Caco-2 (cell line): ENCODE data around the gene CRNKL1. TPM values are rescaled to one million over a fixed set of nuclear protein-coding genes. Genes with fewer than 3 reads are reported as not detected.
A peak's percentile ranks its signal among the peaks of the same experiment; 100 is the strongest.

Source experiments
- BruUV-seq: library from RNA; stranded (reverse); fragments of 400-500 nt; replicated peaks from 2 replicates; lab custom pipeline; 2021; lab: Mats Ljungman, UMichigan
- CTCF ChIA-PET: fragments of 300-600 bp; sonication (Branson Sonifier 250); formaldehyde crosslinking; loops from one replicate; lab custom pipeline; 2022; ENCODE audit warnings: antibody characterized with exemption; lab: Charles Lee
- POLR2A ChIA-PET: fragments of 300-600 bp; sonication (Branson Sonifier 250); formaldehyde crosslinking; loops from one replicate; lab custom pipeline; 2022; ENCODE audit warnings: antibody characterized with exemption; lab: Charles Lee
- DNase-seq, 2 experiments: peaks; one replicate each; pipeline versions ENCODE4 v3.0.0 to v3.0.0-alpha.2; 2020 to 2022
- H3K27me3 ChIP-seq: replicated peaks from 2 replicates; pipeline ENCODE4 v1.6.0; 2011; ENCODE audit warnings: low read length; ENCODE audit not compliant: control insufficient read depth, insufficient read depth
- H3K36me3 ChIP-seq: 2 replicates; pipeline ENCODE4 v1.5.1; 2011; ENCODE audit warnings: low read length; ENCODE audit not compliant: control insufficient read depth, insufficient read depth
- H3K4me1 ChIP-seq: fragments of 250-450 bp; sonication (Bioruptor Pico); 2 replicates; pipeline ENCODE4 v1.5.1; 2020; ENCODE audit warnings: mild to moderate bottlenecking
- H3K4me3 ChIP-seq: 2 replicates; pipeline ENCODE4 v1.5.1; 2011; ENCODE audit warnings: low read depth, mild to moderate bottlenecking, control low read depth, low read length
- H3K9me3 ChIP-seq: fragments of 250-450 bp; sonication (Bioruptor Pico); 2 replicates; pipeline ENCODE4 v1.5.1; 2020; ENCODE audit warnings: mild to moderate bottlenecking, moderate library complexity
- H3K27ac Mint-ChIP-seq: one replicate; pipeline ENCODE4 v1.8.0; 2022; ENCODE audit warnings: mixed read lengths; ENCODE audit not compliant: unreplicated experiment
- H3K27me3 Mint-ChIP-seq: one replicate; pipeline ENCODE4 v1.8.0; 2022; ENCODE audit warnings: mixed read lengths; ENCODE audit not compliant: insufficient read depth, unreplicated experiment
- H3K36me3 Mint-ChIP-seq: one replicate; pipeline ENCODE4 v1.8.0; 2022; ENCODE audit warnings: mild to moderate bottlenecking, mixed read lengths; ENCODE audit not compliant: insufficient read depth, unreplicated experiment
- H3K4me1 Mint-ChIP-seq: one replicate; pipeline ENCODE4 v1.8.0; 2022; ENCODE audit warnings: low read depth, mixed read lengths; ENCODE audit not compliant: unreplicated experiment
- H3K4me3 Mint-ChIP-seq: one replicate; pipeline ENCODE4 v1.8.0; 2022; ENCODE audit warnings: mild to moderate bottlenecking, moderate library complexity, mixed read lengths; ENCODE audit not compliant: unreplicated experiment
- H3K9me3 Mint-ChIP-seq: one replicate; pipeline ENCODE4 v1.8.0; 2022; ENCODE audit warnings: mixed read lengths; ENCODE audit not compliant: unreplicated experiment
- CTCF ChIP-seq, 2 experiments: fragments of 200-600 bp in 1 of 2; IDR thresholded peaks; 1 replicate in 1 of 2; 2 replicates in 1 of 2; pipeline versions ENCODE4 v1.5.1 to v1.8.0; 2011 to 2022; ENCODE audit warnings: antibody characterized with exemption in 1 of 2, control low read depth in 1 of 2, inconsistent platforms in 1 of 2, low read depth in 1 of 2, low read length in 1 of 2, mild to moderate bottlenecking in 1 of 2, moderate library complexity in 1 of 2; ENCODE audit not compliant: insufficient read depth in 1 of 2, severe bottlenecking in 1 of 2, unreplicated experiment in 1 of 2
- intact Hi-C: fragments of 100-400 bp; cut with micrococcal nuclease; formaldehyde crosslinking; loops from one replicate; pipeline ENCODE4 v1.10.0; 2022; ENCODE audit not compliant: unreplicated experiment
- total RNA-seq: library from RNA; stranded (reverse); gene quantifications from 2 replicates; pipeline ENCODE4 v1.2.3, GENCODE V29; 2022

The CRNKL1 gene
- total RNA-seq, 1 experiment from 2014 or later: 27.0 TPM

- intact Hi-C loops: no loop called here
- peaks cover 15% of the 10 kb centered on the region for H3K4me1 Mint-ChIP-seq
- Histone ChIP-seq H3K36me3 (no peaks in the 10 kb centered on the region), H3K4me1 (peaks cover 32% of the 10 kb centered on the region), H3K27me3 (no peaks in the 10 kb centered on the region), H3K9me3 (no peaks in the 10 kb centered on the region), H3K4me3 (no peak overlapping the region)
- no peaks in the 10 kb centered on the region for H3K9me3 Mint-ChIP-seq
- H3K27me3 Mint-ChIP-seq: no peaks in the 10 kb centered on the region
- H3K4me3 Mint-ChIP-seq: no peak overlapping the region
- no TSS peak for BruUV-seq
- CTCF ChIA-PET: no interaction called here
- peaks cover 15% of the 10 kb centered on the region for H3K36me3 Mint-ChIP-seq
- DNase-seq: no peak
- H3K27ac Mint-ChIP-seq: peak overlapping the region; percentile 76
- POLR2A ChIA-PET: no interaction called here
- no peak for TF ChIP-seq CTCF (IDR thresholded peaks at IDR 0.05; ENCODE audit: insufficient read depth in 1 of 2, low read depth in 1 of 2, low read length in 1 of 2, severe bottlenecking in 1 of 2, unreplicated experiment in 1 of 2)
Measured at GRCh38 chr20:20012541-20012940, 39.7 kb downstream of the CRNKL1 start.

- TF ChIP-seq CTCF (IDR thresholded peaks at IDR 0.05; ENCODE audit: insufficient read depth in 1 of 2, low read depth in 1 of 2, low read length in 1 of 2, severe bottlenecking in 1 of 2, unreplicated experiment in 1 of 2): no peak
Measured at GRCh38 chr20:20010639-20011500, 41.4 kb downstream of the CRNKL1 start.

GRCh38 chr20:20009784-20010253 lies 42.4 kb downstream of the CRNKL1 start:
- Histone ChIP-seq H3K36me3 (no peaks in the 10 kb centered on the region), H3K9me3 (no peaks in the 10 kb centered on the region), H3K4me1 (peaks cover 19% of the 10 kb centered on the region), H3K27me3 (no peaks in the 10 kb centered on the region), H3K4me3 (no peak overlapping the region)
- no TSS peak for BruUV-seq
- DNase-seq: no peak
- Mint-ChIP-seq H3K27me3 (no peaks in the 10 kb centered on the region), H3K36me3 (no peaks in the 10 kb centered on the region), H3K27ac (no peak overlapping the region), H3K4me1 (peaks cover 22% of the 10 kb centered on the region), H3K9me3 (no peaks in the 10 kb centered on the region), H3K4me3 (no peak overlapping the region)
- ChIA-PET CTCF (no interaction called here), POLR2A (no interaction called here)
- intact Hi-C loops: no loop called here
- no peak for TF ChIP-seq CTCF (IDR thresholded peaks at IDR 0.05; ENCODE audit: insufficient read depth in 1 of 2, low read depth in 1 of 2, low read length in 1 of 2, severe bottlenecking in 1 of 2, unreplicated experiment in 1 of 2)

More at GRCh38 chr20:20010639-20011500, 41.4 kb downstream of the CRNKL1 start:
- ChIA-PET CTCF (no interaction called here), POLR2A (no interaction called here)
- H3K9me3 Mint-ChIP-seq: no peaks in the 10 kb centered on the region
- Histone ChIP-seq H3K27me3 (no peaks in the 10 kb centered on the region), H3K4me1 (peaks cover 28% of the 10 kb centered on the region), H3K9me3 (no peaks in the 10 kb centered on the region), H3K4me3 (no peak overlapping the region), H3K36me3 (no peaks in the 10 kb centered on the region)
- no peaks in the 10 kb centered on the region for H3K27me3 Mint-ChIP-seq
- BruUV-seq: no TSS peak
- H3K4me1 Mint-ChIP-seq: peaks cover 15% of the 10 kb centered on the region
- H3K4me3 Mint-ChIP-seq: no peak overlapping the region
- peak overlapping the region; percentile 32 for H3K27ac Mint-ChIP-seq
- DNase-seq: peak in 1 of 2 experiments; percentile 29
- intact Hi-C loops: no loop called here
- H3K36me3 Mint-ChIP-seq: peaks cover 2% of the 10 kb centered on the region
